Posterior cingulate gyrus (tissue), 11 donors: ENCODE data around the gene KRT7.

Source experiments
- DNase-seq, 10 donors: peaks; one replicate each; pipeline versions ENCODE4 v3.0.0 to v3.0.0-alpha.2; 2020 to 2021; ENCODE audit warnings: mixed read lengths in 3 of 10
- intact Hi-C: fragments of 100-400 bp; cut with DNase I; formaldehyde crosslinking; loops from one replicate; pipeline ENCODE4 v1.15.1; 2023

KRT7 gene

GRCh38 chr12:52210186-52210924 is 22.7 kb upstream of the KRT7 start:
- peak in 3 of 10 donors; percentile 2 to 49 (median 13) for DNase-seq
- intact Hi-C loops, result no loop called here

GRCh38 chr12:52210925-52211650 is 22.0 kb upstream of the KRT7 start:
- intact Hi-C loops, result no loop called here
- peak in 6 of 10 donors; percentile 0 to 38 (median 7) for DNase-seq

- intact Hi-C loops, result loop anchor here (2.0 kb wide), 1 partner anchor 55 kb away; no protein-coding TSS in a partner anchor
- DNase-seq, result peak in 5 of 10 donors; percentile 5 to 65 (median 14)
These were observed 21.1 kb upstream of the KRT7 start for GRCh38 chr12:52211716-52212585.

- peak in 5 of 10 donors; percentile 0 to 44 (median 6) for DNase-seq
- intact Hi-C loops, result loop anchor here (2.0 kb wide), 1 partner anchor 56 kb away; no protein-coding TSS in a partner anchor
These were observed 20.1 kb upstream of the KRT7 start for GRCh38 chr12:52212701-52213563.

GRCh38 chr12:52213564-52214420 is 19.3 kb upstream of the KRT7 start:
- DNase-seq, result peak in 9 of 10 donors; percentile 53 to 96 (median 74)
- intact Hi-C loops, result loop anchor here (2.0 kb wide), 1 partner anchor 57 kb away; no protein-coding TSS in a partner anchor

- DNase-seq, result peak in 6 of 10 donors; percentile 0 to 57 (median 17)
- intact Hi-C loops, result no loop called here
These were observed 18.6 kb upstream of the KRT7 start for GRCh38 chr12:52214421-52214802.

GRCh38 chr12:52215587-52216031 is 17.4 kb upstream of the KRT7 start:
- DNase-seq, result peak in 6 of 10 donors; percentile 0 to 68 (median 10)

GRCh38 chr12:52216100-52216499 is 16.9 kb upstream of the KRT7 start:
- intact Hi-C loops, result no loop called here
- DNase-seq, result peak in 3 of 10 donors; percentile 1 to 22 (median 10)

More at GRCh38 chr12:52215587-52216031, 17.4 kb upstream of the KRT7 start:
- intact Hi-C loops, result no loop called here

- peak in 4 of 10 donors; percentile 11 to 76 (median 54) for DNase-seq
- intact Hi-C loops, result no loop called here
These were observed 16.2 kb upstream of the KRT7 start for GRCh38 chr12:52216807-52217206.

GRCh38 chr12:52217223-52217622 is 15.8 kb upstream of the KRT7 start:
- DNase-seq, result peak in 3 of 10 donors; percentile 9 to 72 (median 66)
- intact Hi-C loops, result no loop called here

GRCh38 chr12:52218001-52218400 is 15.0 kb upstream of the KRT7 start:
- intact Hi-C loops, result no loop called here
- no peak for DNase-seq

GRCh38 chr12:52220477-52220876 is 12.6 kb upstream of the KRT7 start:
- intact Hi-C loops, result no loop called here
- DNase-seq, result peak in 1 of 10 donors; percentile 52

- intact Hi-C loops, result no loop called here
- no peak for DNase-seq
These were observed 11.8 kb upstream of the KRT7 start for GRCh38 chr12:52221070-52221781.

- intact Hi-C loops, result no loop called here
- peak in 8 of 10 donors; percentile 45 to 93 (median 63) for DNase-seq
These were observed 11.1 kb upstream of the KRT7 start for GRCh38 chr12:52221912-52222457.

GRCh38 chr12:52222692-52223091 is 10.4 kb upstream of the KRT7 start:
- DNase-seq, result peak in 1 of 10 donors; percentile 9
- intact Hi-C loops, result no loop called here

GRCh38 chr12:52223406-52224039 is 9.5 kb upstream of the KRT7 start:
- intact Hi-C loops, result no loop called here
- DNase-seq, result no peak

- DNase-seq, result no peak
These were observed 8.9 kb upstream of the KRT7 start for GRCh38 chr12:52224151-52224550.

More at GRCh38 chr12:52224151-52224550, 8.9 kb upstream of the KRT7 start:
- intact Hi-C loops, result no loop called here
